Mesangial cell (primary cell): Measurements from ENCODE around the gene ZNF41. TPM values are rescaled to one million over a fixed set of nuclear protein-coding genes. Genes with fewer than 3 reads are reported as not detected.

Experiments
- total RNA-seq: library from RNA; depleted of rRNA; stranded (reverse); fragments of >200 nt; gene quantifications from 2 replicates; pipeline ENCODE4 v1.2.3, GENCODE V29; 2015

The ZNF41 gene
- 3.3 and 5.1 TPM in 2 replicates for total RNA-seq

DNA sequence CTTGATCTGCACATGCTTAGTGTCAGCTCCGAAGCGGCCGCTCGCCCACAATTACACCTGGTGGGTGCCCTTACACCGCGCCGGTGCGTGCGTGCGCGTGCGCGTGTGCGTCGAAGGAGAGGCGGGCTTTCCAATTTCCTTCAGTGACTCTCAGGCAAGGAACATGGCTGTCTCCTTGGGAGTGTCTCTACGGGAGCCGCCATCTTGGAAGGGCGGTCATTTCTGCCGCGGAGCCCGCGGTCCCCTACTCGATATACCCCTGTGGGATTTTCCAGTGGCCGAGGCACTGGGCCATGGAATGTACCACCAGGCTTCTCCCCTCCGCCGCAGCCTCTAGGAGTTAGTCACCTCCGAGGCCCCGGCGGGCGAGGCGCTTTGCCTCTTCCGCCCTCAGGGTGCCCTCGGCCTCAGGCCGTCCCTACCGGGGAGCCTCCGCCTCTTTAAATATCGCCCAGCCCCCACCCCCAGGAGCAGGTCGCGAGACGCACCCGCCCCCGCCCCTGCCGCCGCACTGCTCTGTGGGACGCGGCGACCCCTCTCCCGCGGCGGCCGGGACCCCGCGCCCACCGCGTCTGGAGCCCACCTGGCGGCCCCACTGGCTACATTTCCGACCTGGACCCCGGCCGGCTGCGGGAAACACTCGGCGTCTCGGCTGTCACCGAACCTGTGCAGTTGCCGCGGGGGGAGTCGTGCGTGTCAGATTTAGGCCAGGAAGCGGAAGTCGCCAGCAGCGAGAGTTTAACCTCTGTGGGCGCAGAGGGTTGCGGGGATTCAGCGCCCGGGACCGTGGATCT lies at the start of gene ZNF41:
TSS of gene ZNF41 (minus strand) at position 711 of the 794 bp plus-strand sequence. CDS start 15,741 bp downstream, outside the sequence.

Other genes starting within 250 kb of the ZNF41 start
- 0.13 and 0.33 TPM in 2 replicates for gene ZNF157, start 112.6 kb downstream of the ZNF41 start, total RNA-seq
- 43.2 and 45.6 TPM in 2 replicates for gene ARAF, start 78.0 kb upstream of the ZNF41 start, total RNA-seq
- 389 and 449 TPM in 2 replicates for gene TIMP1, start 99.2 kb upstream of the ZNF41 start, total RNA-seq
- 0.33 and 1.6 TPM in 2 replicates for gene SYN1, start 136.6 kb upstream of the ZNF41 start, total RNA-seq
- gene CFP, start 146.7 kb upstream of the ZNF41 start, total RNA-seq: 0.13 and 0.16 TPM in 2 replicates
- 27.9 and 40.6 TPM in 2 replicates for gene ELK1, start 167.3 kb upstream of the ZNF41 start, total RNA-seq
- 96.2 and 121 TPM in 2 replicates for gene UXT, start 176.0 kb upstream of the ZNF41 start, total RNA-seq